ENCODE measurements around the gene GPRC5C. TPM values are rescaled to one million over a fixed set of nuclear protein-coding genes. Genes with fewer than 3 reads are reported as not detected.
A peak's percentile ranks its signal among the peaks of the same experiment; 100 is the strongest.

GPRC5C gene
- total RNA-seq, 1 donor from 2014 or later: 93.3 TPM

GRCh38 chr17:74427763-74428153 is 4.1 kb upstream of the GPRC5C start:
- TF ChIP-seq CTCF (IDR thresholded peaks at IDR 0.05; ENCODE audit: partially characterized antibody, unreplicated experiment): no peak
- Mint-ChIP-seq H3K4me3 (ENCODE audit: unreplicated experiment) (no peak overlapping the region), H3K27me3 (ENCODE audit: unreplicated experiment) (peaks cover 11% of the 10 kb centered on the region), H3K27ac (ENCODE audit: unreplicated experiment) (no peak overlapping the region), H3K4me1 (ENCODE audit: low read depth, unreplicated experiment) (peaks cover 27% of the 10 kb centered on the region), H3K9me3 (ENCODE audit: unreplicated experiment) (peaks cover 8% of the 10 kb centered on the region), H3K36me3 (ENCODE audit: unreplicated experiment) (no peaks in the 10 kb centered on the region)
- no peak for DNase-seq

DNA sequence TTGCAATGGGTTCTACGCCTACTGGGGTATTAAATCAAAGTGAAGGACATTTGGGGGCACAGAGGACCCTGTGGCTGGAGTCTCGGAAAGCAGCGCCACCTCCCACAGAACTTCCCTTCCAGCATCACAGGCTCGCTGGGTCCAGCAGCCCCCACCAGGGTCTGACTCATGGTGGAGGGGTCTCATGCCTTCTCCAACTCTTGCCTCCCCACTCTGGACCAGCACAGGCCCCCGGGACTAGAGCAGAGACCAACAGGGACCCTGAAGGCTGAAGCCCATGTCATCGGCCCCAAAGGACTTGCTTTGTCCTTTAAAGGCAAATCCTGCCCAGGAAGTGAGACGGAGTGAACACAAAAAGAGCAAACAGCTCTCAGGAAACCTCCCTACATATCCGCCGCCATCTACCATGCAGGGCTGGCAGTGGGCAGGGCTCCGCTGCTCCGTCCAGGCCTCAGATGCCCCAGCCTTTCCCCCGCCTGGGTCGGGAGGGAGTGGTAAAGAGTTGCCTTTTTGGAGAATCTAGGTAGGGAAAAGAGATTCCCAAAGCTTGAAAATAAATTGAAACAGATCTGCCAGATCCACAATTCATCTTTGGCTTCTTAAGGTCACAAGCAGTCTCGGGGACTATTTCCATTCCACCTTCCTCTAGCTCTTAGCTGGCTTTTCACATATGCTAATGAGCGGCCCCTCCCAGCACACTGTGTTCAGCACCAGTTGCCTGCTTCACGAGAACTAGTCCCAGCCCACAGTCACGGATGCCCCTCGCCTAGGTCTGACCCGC is 2.1 kb upstream of the GPRC5C start:
- Mint-ChIP-seq H3K9me3 (ENCODE audit: unreplicated experiment) (peaks cover 10% of the 10 kb centered on the region), H3K36me3 (ENCODE audit: unreplicated experiment) (no peaks in the 10 kb centered on the region), H3K4me1 (ENCODE audit: low read depth, unreplicated experiment) (peaks cover 28% of the 10 kb centered on the region), H3K27ac (ENCODE audit: unreplicated experiment) (peak overlapping the region; percentile 86), H3K27me3 (ENCODE audit: unreplicated experiment) (peaks cover 13% of the 10 kb centered on the region), H3K4me3 (ENCODE audit: unreplicated experiment) (peak overlapping the region; percentile 82)
- TF ChIP-seq CTCF (IDR thresholded peaks at IDR 0.05; ENCODE audit: partially characterized antibody, unreplicated experiment): no peak
- no peak for DNase-seq

DNA sequence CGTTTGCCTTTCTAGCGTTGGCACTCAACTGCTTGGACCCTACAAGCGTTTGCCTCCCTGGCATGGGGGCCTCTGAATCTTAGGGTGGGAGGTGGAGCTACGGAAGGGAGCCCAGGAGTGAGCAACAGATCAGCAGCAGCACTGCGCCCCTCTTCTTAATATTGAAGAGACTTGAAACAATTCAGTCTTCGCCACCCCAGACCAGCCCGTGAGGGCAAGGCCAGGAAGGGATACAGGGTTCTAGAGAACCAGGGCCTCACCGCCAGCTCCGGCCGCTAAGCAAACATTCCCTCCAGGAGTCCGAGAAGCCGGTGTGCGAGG is 1.5 kb upstream of the GPRC5C start:
- Mint-ChIP-seq H3K4me3 (ENCODE audit: unreplicated experiment) (peak overlapping the region; percentile 82), H3K27ac (ENCODE audit: unreplicated experiment) (peak overlapping the region; percentile 86), H3K4me1 (ENCODE audit: low read depth, unreplicated experiment) (peaks cover 24% of the 10 kb centered on the region), H3K9me3 (ENCODE audit: unreplicated experiment) (peaks cover 10% of the 10 kb centered on the region), H3K27me3 (ENCODE audit: unreplicated experiment) (peaks cover 13% of the 10 kb centered on the region), H3K36me3 (ENCODE audit: unreplicated experiment) (no peaks in the 10 kb centered on the region)
- no peak for TF ChIP-seq CTCF (IDR thresholded peaks at IDR 0.05; ENCODE audit: partially characterized antibody, unreplicated experiment)
- DNase-seq: no peak

DNA sequence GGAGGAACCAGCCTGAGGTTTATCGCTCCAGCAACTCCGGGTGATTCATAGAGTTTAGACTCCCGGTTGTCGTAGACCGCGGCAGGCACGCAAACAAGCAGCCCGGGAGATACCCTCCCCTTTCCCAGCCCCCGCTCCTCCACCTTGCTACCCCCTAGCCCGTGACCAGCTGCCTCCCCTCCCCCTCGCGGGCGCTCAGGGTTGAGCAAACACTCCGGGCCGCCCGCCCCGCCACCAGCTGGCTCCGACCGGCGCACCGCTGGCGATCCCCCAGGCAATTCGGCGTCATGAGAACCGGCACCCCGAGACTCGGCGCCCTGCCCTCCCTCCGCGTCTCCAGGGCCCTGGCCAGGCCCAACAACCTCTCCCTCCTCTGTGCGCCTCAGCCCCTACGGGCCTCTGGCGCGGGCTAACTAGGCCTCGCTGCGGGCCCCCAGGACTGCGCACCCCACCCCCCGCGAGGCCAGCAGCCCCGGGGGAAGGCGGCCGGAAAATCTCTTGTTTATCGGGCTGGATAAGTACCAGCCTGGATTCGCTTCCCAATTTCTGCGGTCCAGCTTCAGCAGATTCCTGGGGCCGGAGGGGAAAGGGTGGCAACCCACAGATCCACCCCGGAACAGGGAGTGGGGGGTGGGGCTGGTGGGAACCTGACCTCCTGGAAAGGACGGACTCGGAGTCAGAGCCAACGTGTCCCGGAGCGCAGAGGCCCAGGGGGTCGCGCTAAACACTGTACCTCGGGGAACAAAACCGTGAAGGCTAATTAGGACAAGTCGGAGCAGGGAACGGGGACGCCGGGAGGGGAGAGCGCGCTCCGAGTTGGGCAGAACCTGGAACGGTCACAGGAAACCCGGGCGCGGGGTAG is 951 bp upstream of the GPRC5C start:
- DNase-seq: peak; percentile 76
- H3K27ac Mint-ChIP-seq (ENCODE audit: unreplicated experiment): peak overlapping the region; percentile 92
- TF ChIP-seq CTCF (IDR thresholded peaks at IDR 0.05; ENCODE audit: partially characterized antibody, unreplicated experiment): no peak

DNA sequence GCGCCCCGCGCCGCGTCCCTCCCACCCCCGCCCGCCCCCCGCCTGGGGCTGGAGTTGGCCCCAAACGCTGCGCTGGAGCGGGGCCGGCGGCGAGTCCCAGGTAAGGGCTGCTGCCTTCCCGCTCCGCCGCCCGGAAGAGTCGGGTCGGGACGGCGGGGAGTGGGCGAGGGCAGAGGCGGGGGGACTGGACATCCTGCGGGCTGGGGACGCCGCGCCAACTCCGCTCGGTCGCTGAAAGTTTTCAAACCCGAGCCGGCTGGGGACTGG is 469 bp downstream of the GPRC5C start:
- no peaks in the 10 kb centered on the region for H3K36me3 Mint-ChIP-seq (ENCODE audit: unreplicated experiment)
- DNase-seq: no peak
- no peak overlapping the region for H3K4me3 Mint-ChIP-seq (ENCODE audit: unreplicated experiment)
- no peak overlapping the region for H3K27ac Mint-ChIP-seq (ENCODE audit: unreplicated experiment)
- peaks cover 30% of the 10 kb centered on the region for H3K4me1 Mint-ChIP-seq (ENCODE audit: low read depth, unreplicated experiment)
- H3K9me3 Mint-ChIP-seq (ENCODE audit: unreplicated experiment): peaks cover 9% of the 10 kb centered on the region
- H3K27me3 Mint-ChIP-seq (ENCODE audit: unreplicated experiment): peaks cover 10% of the 10 kb centered on the region
- no peak for TF ChIP-seq CTCF (IDR thresholded peaks at IDR 0.05; ENCODE audit: partially characterized antibody, unreplicated experiment)

More for the DNA sequence above, 951 bp upstream of the GPRC5C start:
- peak overlapping the region; percentile 93 for H3K4me3 Mint-ChIP-seq (ENCODE audit: unreplicated experiment)
- H3K27me3 Mint-ChIP-seq (ENCODE audit: unreplicated experiment): peaks cover 13% of the 10 kb centered on the region
- peaks cover 27% of the 10 kb centered on the region for H3K4me1 Mint-ChIP-seq (ENCODE audit: low read depth, unreplicated experiment)
- H3K36me3 Mint-ChIP-seq (ENCODE audit: unreplicated experiment): no peaks in the 10 kb centered on the region
- peaks cover 10% of the 10 kb centered on the region for H3K9me3 Mint-ChIP-seq (ENCODE audit: unreplicated experiment)

Data from glutamatergic neuron (in vitro differentiated cells).